Measurements from ENCODE around the gene VPS4A. TPM values are rescaled to one million over a fixed set of nuclear protein-coding genes. Genes with fewer than 3 reads are reported as not detected.

VPS4A gene
- total and polyA plus RNA-seq, 2 of the 4 experiments (the other 2 are of a cell fraction) = 23.3 to 25.2 TPM

GRCh38 chr16:69283851-69284250, 27.3 kb upstream of the VPS4A start:
- no TSS peak for BruUV-seq (replicated peaks)
- Histone ChIP-seq H3K4me1 (ENCODE audit: control insufficient read depth, insufficient read depth, low read length) (peaks cover 9% of the 10 kb centered on the region), H3K14ac (replicated peaks; ENCODE audit: low read depth, low read length) (0 out of 2 replicates have a peak overlapping the region, but pooled peaks have one; percentile 41), H3K36me3 (ENCODE audit: control insufficient read depth, insufficient read depth, low read length) (peaks cover 17% of the 10 kb centered on the region), H3K23ac (ENCODE audit: low read depth, low read length) (peak overlapping the region; percentile 38; the same call in 1 of the 2 replicates), H3K4me3 (ENCODE audit: insufficient read depth, low read depth, low read length) (no peak overlapping the region), H3K9me3 (ENCODE audit: control insufficient read depth, insufficient read depth, low read length) (no peaks in the 10 kb centered on the region), H4K91ac (ENCODE audit: insufficient read depth, low read depth, low read length) (no peak overlapping the region), H3K4ac (ENCODE audit: low read depth, low read length) (no peak overlapping the region; the same call in 1 of the 2 replicates), H2AK5ac (ENCODE audit: low read depth, low read length) (peak overlapping the region; percentile 82; the same call in 1 of the 2 replicates), H2AK9ac (replicated peaks; ENCODE audit: low read depth, low read length, poor library complexity) (no peak overlapping the region), H2BK120ac (ENCODE audit: low read depth, low read length) (no peak overlapping the region), H3K9me1 (ENCODE audit: insufficient read depth, low read length) (peaks cover 3% of the 10 kb centered on the region; the same call in 1 of the 2 replicates), H3K27me3 (ENCODE audit: control insufficient read depth, insufficient read depth, low read length) (no peaks in the 10 kb centered on the region), H4K8ac (ENCODE audit: low read depth in 2 of 2, low read length in 2 of 2) (no peak overlapping the region), H3K18ac (ENCODE audit: low read depth, low read length) (no peak overlapping the region), H3K4me2 (ENCODE audit: low read depth, low read length) (no peak overlapping the region), H3K79me1 (ENCODE audit: low read depth in 1 of 2, low read length in 2 of 2) (peaks cover 23 to 51% of the 10 kb centered on the region in 2 experiments), H2BK15ac (ENCODE audit: low read depth, low read length) (no peak overlapping the region), H4K20me1 (ENCODE audit: insufficient read depth, low read length) (peaks cover 3% of the 10 kb centered on the region; the same call in 1 of the 2 replicates), H4K5ac (ENCODE audit: low read depth, low read length) (peak overlapping the region; percentile 42; the same call in 1 of the 2 replicates), H2AFZ (replicated peaks; ENCODE audit: low read length, poor library complexity) (no peak overlapping the region), H2BK20ac (ENCODE audit: low read depth, low read length) (no peak overlapping the region), H2BK5ac (ENCODE audit: low read depth, low read length, poor library complexity, severe bottlenecking) (no peak overlapping the region), H3K27ac (ENCODE audit: insufficient read depth, low read length) (peak overlapping the region; percentile 45; the same call in 1 of the 2 replicates), H3K56ac (ENCODE audit: extremely low read depth, insufficient read depth, low read length) (no peak overlapping the region), H3K9ac (ENCODE audit: low read depth, low read length) (peak overlapping the region; percentile 50; the same call in 1 of the 2 replicates)
- dilution Hi-C loops (cut with HindIII; ENCODE audit: low sequenced_read_pairs, unreplicated experiment) (no loop called here), intact Hi-C loops (cut with micrococcal nuclease) (no loop called here), in situ Hi-C loops (cut with MboI; ENCODE audit: low sequenced_read_pairs) (no loop called here)
- ATAC-seq (ENCODE audit: low read depth) (no peak), DNase-seq (no peak)
- TF ChIP-seq RCOR1 (IDR thresholded peaks at IDR 0.05; ENCODE audit: insufficient replicate concordance, low read length) (no peak), CEBPB (IDR thresholded peaks at IDR 0.05; ENCODE audit: low read depth, low read length) (no peak), POLR2A (IDR thresholded peaks at IDR 0.05; ENCODE audit: low read depth, low read length) (no peak), CTCF (conservative IDR thresholded peaks at IDR 0.05; ENCODE audit: low read depth, low read length) (no peak), NFE2L2 (IDR thresholded peaks at IDR 0.05; ENCODE audit: low read depth, low read length) (no peak), FOS (IDR thresholded peaks at IDR 0.05; ENCODE audit: low read depth, low read length) (no peak), MXI1 (IDR thresholded peaks at IDR 0.05; ENCODE audit: borderline replicate concordance, low read depth, low read length) (no peak), ELK1 (IDR thresholded peaks at IDR 0.05; ENCODE audit: borderline replicate concordance, low read depth, low read length) (no peak), SMC3 (IDR thresholded peaks at IDR 0.05; ENCODE audit: low read depth, low read length) (no peak), BHLHE40 (IDR thresholded peaks at IDR 0.05; ENCODE audit: low read depth, low read length) (no peak), RAD21 (IDR thresholded peaks at IDR 0.05; ENCODE audit: low read length) (no peak), USF2 (IDR thresholded peaks at IDR 0.05; ENCODE audit: low read depth, low read length) (no peak), CHD1 (IDR thresholded peaks at IDR 0.05; ENCODE audit: low read depth, low read length) (no peak), RFX5 (IDR thresholded peaks at IDR 0.05; ENCODE audit: low read depth, low read length) (no peak), MAFK (IDR thresholded peaks at IDR 0.05; ENCODE audit: low read depth, low read length) (no peak), MAZ (IDR thresholded peaks at IDR 0.05; ENCODE audit: borderline replicate concordance, low read depth, low read length) (no peak)
- 86% methylated on average over 1 of the region's 4 CpGs; no CpG with 5 or more reads in 1 of the 2 experiments for WGBS, 2 experiments (ENCODE audit: extremely low coverage in 2 of 2, insufficient read length in 1 of 2)
- CTCF ChIA-PET = interaction anchor here (0.6 kb wide), 1 partner anchor 96 kb away, joined by 6 read pairs; no protein-coding TSS in a partner anchor
- POLR2A ChIA-PET (ENCODE audit: unreplicated experiment) = no interaction called here

All from IMR-90 (cell line).